Measurements from ENCODE around the gene GSAP.

Gene GSAP

GRCh38 chr7:77306231-77307067 is 109.7 kb downstream of the GSAP start:
- no peak overlapping the region for H2AFZ ChIP-seq
- H3K9me3 ChIP-seq (ENCODE audit: control insufficient read depth, low read length): no peaks in the 10 kb centered on the region

DNA sequence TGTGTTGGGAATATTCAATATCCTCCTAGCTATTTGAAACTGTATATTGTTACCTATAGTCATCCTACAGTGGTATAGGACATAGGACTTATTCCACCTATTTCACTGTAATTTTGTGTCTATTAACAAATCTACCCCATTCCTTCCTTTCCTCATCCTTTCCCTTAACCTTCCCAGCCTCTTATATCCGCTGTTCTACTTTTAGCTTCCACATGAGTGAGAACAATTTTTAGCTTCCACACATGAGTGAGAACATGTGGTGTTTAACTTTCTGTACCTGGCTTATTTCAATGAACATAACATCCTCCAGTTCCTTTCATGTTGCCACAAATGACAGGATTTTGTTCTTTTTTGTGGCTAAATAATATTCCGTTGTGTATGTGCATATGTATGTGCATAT is 120.6 kb downstream of the GSAP start:
- Histone ChIP-seq H3K27ac (no peak overlapping the region), H3K36me3 (ENCODE audit: control insufficient read depth, insufficient read depth, low read length) (no peaks in the 10 kb centered on the region), H3K9ac (no peak overlapping the region), H3K4me1 (no peaks in the 10 kb centered on the region), H3K79me2 (no peaks in the 10 kb centered on the region), H3K4me2 (ENCODE audit: low read length) (no peak overlapping the region), H3K4me3 (ENCODE audit: low read depth, low read length) (no peak overlapping the region), H2AFZ (no peak overlapping the region), H3K9me3 (ENCODE audit: control insufficient read depth, low read length) (no peaks in the 10 kb centered on the region), H3K27me3 (ENCODE audit: control insufficient read depth, insufficient read depth, low read length) (no peaks in the 10 kb centered on the region)
- TF ChIP-seq CTCF (IDR thresholded peaks at IDR 0.05): no peak

More at GRCh38 chr7:77306231-77307067, 109.7 kb downstream of the GSAP start:
- TF ChIP-seq CTCF (IDR thresholded peaks at IDR 0.05): no peak
- Histone ChIP-seq H3K27ac (no peak overlapping the region), H3K4me3 (ENCODE audit: low read depth, low read length) (no peak overlapping the region), H3K4me1 (no peaks in the 10 kb centered on the region), H3K9ac (no peak overlapping the region), H3K79me2 (no peaks in the 10 kb centered on the region), H3K27me3 (ENCODE audit: control insufficient read depth, insufficient read depth, low read length) (no peaks in the 10 kb centered on the region), H3K36me3 (ENCODE audit: control insufficient read depth, insufficient read depth, low read length) (no peaks in the 10 kb centered on the region), H3K4me2 (ENCODE audit: low read length) (no peak overlapping the region)

GRCh38 chr7:77293046-77293445 is 123.1 kb downstream of the GSAP start:
- Histone ChIP-seq H3K27ac (no peak overlapping the region), H3K9me3 (ENCODE audit: control insufficient read depth, low read length) (no peaks in the 10 kb centered on the region), H3K27me3 (ENCODE audit: control insufficient read depth, insufficient read depth, low read length) (no peaks in the 10 kb centered on the region), H3K4me3 (ENCODE audit: low read depth, low read length) (no peak overlapping the region), H3K4me2 (ENCODE audit: low read length) (no peak overlapping the region), H3K9ac (no peak overlapping the region), H3K4me1 (no peaks in the 10 kb centered on the region), H3K36me3 (ENCODE audit: control insufficient read depth, insufficient read depth, low read length) (no peaks in the 10 kb centered on the region), H2AFZ (no peak overlapping the region), H3K79me2 (no peaks in the 10 kb centered on the region)
- TF ChIP-seq CTCF (IDR thresholded peaks at IDR 0.05): no peak

DNA sequence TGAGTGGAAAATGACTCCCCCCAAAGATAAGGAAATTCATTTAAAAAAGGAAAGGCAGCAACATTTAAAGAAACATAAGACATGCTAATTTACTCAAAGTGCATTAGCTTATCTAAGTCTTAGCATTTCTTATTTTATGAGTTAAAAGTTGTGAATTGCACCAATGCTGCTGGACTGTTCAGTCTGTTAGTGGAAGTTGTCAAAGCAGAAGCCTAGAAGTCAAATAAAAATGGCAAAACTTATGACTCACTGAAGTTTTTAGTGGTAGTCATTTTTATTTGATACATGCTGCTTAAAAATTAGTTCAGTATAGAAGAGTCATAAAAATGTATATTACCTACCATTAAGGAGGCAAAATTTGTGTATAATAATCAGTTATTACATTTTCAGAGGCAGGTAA is 125.7 kb downstream of the GSAP start:
- H3K9ac ChIP-seq: no peak overlapping the region
- no peaks in the 10 kb centered on the region for H3K27me3 ChIP-seq (ENCODE audit: control insufficient read depth, insufficient read depth, low read length)
- no peak overlapping the region for H3K4me2 ChIP-seq (ENCODE audit: low read length)
- H3K4me3 ChIP-seq (ENCODE audit: low read depth, low read length): no peak overlapping the region
- no peaks in the 10 kb centered on the region for H3K36me3 ChIP-seq (ENCODE audit: control insufficient read depth, insufficient read depth, low read length)
- no peak overlapping the region for H3K27ac ChIP-seq
- no peaks in the 10 kb centered on the region for H3K4me1 ChIP-seq
- no peaks in the 10 kb centered on the region for H3K79me2 ChIP-seq
- TF ChIP-seq CTCF (IDR thresholded peaks at IDR 0.05): no peak
- no peak overlapping the region for H2AFZ ChIP-seq
- H3K9me3 ChIP-seq (ENCODE audit: control insufficient read depth, low read length): no peaks in the 10 kb centered on the region

DNA sequence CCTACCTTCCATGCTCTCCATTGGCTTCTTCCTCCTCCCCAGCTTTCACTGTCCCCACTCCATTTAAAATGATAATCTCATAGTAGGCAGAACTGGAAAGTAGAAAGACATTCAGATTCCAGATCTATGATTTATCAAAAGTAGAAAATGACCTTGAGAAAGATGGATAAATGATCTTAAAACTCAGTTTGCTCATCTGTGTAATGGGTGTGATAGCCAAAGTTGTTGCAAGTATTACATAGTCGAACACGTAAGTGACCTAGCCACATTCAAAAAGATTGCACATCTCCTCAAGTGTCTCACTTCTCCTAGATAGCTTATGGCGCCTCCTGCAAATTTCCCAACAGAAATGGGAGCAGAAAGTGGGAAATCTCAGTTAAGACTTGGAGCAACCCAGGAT is 126.8 kb downstream of the GSAP start:
- H3K4me3 ChIP-seq (ENCODE audit: low read depth, low read length): no peak overlapping the region
- H3K9ac ChIP-seq: no peak overlapping the region
- H3K4me2 ChIP-seq (ENCODE audit: low read length): no peak overlapping the region
- no peaks in the 10 kb centered on the region for H3K27me3 ChIP-seq (ENCODE audit: control insufficient read depth, insufficient read depth, low read length)
- H3K9me3 ChIP-seq (ENCODE audit: control insufficient read depth, low read length): no peaks in the 10 kb centered on the region
- H3K79me2 ChIP-seq: no peaks in the 10 kb centered on the region
- peaks cover 3% of the 10 kb centered on the region for H3K4me1 ChIP-seq
- H2AFZ ChIP-seq: no peak overlapping the region
- TF ChIP-seq CTCF (IDR thresholded peaks at IDR 0.05): no peak
- no peak overlapping the region for H3K27ac ChIP-seq
- no peaks in the 10 kb centered on the region for H3K36me3 ChIP-seq (ENCODE audit: control insufficient read depth, insufficient read depth, low read length)

Measured in parathyroid adenoma (tissue), 2 donors.